GM21717 (cell line): Measurements from ENCODE around the gene NEB.
"Not testable (repeated sequence)": the region's sequence is repeated elsewhere in the genome, so short reads cannot be mapped to it uniquely, and the experiment has no call there.

ENCODE experiments used
- ATAC-seq: cut with Tn5 transposase; IDR thresholded peaks from one replicate; pipeline ENCODE4 v1.9.1; 2021; ENCODE audit warnings: mild to moderate bottlenecking, moderate library complexity; ENCODE audit not compliant: unreplicated experiment

Gene NEB

DNA sequence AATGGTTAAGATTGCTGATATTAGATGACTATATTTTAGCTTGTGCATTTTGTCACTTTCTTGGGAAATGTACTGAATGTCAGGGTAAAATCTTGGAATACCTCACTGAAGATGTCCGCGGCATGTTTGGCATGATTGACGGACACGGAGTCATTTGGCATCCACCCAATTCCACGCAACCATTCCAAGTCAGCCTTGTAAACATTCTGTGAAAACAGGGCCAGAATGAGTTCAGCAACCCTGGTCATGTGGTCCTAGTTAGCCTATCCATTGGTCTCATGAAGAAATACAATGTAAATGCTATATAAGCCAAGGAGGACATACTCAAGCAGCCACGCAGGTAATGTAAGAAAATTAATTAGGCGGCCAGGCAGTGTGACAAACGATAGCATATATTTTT is 165.1 kb downstream of the NEB start:
- no peak for ATAC-seq

DNA sequence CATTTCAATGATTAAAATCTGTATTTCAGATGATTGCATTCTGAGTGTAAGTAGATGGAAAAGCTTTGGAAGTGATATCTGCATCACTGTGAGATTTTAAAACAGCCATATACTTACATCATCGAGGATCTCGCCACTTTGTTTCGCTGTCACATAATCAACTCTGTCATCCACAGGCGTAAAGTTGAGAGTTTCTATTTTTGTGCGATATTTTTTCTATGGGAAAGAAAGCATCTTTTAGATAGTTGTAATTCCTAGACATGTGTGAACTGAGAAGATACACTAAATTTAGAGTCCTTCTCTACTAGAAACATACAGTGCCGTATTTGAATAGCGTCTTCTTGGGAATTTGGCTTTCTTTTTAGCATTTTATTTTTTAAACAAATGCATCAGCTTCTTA is 165.8 kb downstream of the NEB start:
- ATAC-seq, result no peak

DNA sequence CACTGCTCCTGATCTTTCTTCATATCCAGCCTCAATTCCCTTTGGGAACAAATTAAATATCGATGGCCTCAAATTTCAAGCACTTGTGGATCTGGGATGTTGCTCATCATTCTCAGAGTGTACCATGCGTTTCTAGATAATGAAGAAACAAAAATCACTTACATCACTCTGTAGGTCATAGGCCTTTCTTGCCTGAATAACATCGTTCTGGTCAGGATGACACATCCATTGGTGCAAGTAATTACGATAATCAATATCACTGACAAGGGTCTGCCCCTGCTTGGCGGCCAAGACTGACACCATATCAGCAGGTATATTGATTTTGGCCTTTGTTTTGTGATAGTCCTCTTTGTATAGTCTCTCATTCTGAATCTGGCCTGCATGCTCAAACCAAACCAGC is 167.3 kb downstream of the NEB start:
- ATAC-seq, result no peak

DNA sequence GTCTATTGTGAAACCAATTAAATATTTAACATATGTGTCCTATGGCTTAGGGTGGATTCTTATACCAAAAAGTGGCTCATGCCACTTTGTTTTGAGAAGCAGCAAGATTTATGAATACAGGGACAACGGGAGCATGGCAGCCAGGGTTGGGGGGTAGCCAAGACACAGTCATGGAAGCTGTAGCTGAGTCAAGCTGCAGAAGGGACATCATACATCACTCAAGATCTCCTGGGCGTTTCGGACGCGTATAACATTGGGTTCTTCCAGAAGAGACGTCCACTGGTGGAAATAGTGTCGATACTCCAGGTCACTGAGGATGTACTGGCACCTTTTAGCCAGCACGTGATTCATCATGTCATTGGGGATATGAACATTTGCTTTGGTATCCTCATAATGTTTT is 171.9 kb downstream of the NEB start:
- no peak for ATAC-seq

DNA sequence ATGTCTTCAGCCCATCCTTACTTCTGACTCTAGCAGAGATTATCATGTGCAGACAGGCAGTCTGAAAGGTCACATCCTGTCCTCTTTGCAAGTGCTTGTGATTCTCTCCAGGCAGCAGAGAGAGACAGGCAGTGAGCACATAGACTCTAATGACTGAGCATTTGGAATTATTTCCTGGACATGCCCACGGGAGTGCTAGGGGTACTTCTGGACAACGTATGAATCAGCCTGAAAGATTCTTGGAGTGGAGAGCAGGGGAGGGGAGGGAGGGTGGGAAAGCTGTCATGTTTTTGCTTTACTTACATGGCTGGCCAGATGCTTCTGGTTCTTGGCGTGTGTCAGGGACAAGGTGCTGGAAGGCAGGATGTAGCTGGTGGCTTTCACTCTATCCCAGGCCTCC is 174.0 kb downstream of the NEB start:
- no peak for ATAC-seq

DNA sequence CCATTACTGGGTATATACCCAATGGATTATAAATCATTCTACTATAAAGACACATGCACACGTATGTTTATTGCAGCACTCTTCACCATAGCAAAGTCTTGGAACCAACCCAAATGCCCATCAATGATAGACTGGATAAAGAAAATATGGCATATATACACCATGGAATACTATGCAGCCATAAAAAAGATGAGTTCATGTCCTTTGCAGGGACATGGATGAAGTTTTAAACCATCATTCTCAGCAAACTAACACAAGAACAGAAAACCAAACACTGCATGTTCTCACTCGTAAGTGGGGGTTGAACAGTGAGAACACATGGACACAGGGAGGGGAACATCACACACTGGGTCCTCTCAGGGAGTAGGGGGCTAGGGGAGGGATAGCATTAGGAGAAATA is 174.8 kb downstream of the NEB start:
- not testable (repeated sequence) for ATAC-seq

DNA sequence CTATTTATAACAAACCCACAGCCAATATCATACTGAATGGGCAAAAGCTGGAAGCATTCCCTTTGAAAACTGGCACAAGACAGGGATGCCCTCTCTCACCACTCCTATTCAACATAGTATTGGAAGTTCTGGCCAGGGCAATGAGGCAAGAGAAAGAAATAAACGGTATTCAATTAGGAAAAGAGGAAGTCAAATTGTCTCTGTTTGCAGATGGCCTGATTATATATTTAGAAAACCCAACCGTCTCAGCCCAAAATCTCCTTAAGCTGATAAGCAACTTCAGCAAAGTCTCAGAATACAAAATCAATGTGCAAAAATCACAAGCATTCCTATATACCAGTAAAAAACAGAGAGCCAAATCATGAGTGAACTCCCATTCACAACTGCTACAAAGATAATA is 176.4 kb downstream of the NEB start:
- not testable (repeated sequence) for ATAC-seq

DNA sequence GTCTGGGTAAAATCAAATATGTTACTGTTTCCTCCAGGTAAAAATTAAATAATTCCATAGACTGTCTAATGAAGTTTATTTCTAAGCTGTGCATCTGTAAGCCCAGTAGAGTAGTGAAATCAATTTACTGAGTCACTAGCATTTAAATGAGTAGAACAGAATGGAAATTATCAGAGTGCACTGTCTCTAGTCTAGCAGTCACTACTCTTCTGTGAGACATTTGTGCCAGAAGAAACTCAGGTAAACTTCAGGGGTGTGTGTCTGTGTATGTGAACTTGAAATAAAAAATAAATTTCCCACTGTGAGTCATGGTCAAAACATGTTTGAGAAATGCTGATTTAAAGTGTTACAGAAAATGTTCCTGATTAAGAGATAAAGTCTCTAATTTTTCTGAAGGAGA is 178.2 kb downstream of the NEB start:
- no peak for ATAC-seq

DNA sequence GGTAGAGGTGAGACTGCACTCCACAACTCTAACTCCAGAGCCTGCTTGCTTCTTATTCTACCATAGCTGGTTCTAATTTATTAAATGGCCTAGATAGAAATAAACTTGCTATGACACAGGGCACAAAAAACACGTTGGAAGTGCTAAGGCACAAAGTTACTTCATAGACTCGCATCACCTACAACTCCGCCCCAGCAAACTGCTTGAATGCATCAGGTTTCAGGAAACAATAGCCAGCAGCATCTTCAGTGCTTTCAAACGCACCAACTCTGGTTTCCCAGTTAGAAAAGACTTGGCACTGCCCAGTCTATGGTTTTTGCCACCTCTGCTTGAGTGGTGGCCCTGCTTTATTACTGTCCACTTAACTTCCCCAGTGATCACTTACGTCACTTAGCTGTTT is 182.0 kb downstream of the NEB start:
- no peak for ATAC-seq

DNA sequence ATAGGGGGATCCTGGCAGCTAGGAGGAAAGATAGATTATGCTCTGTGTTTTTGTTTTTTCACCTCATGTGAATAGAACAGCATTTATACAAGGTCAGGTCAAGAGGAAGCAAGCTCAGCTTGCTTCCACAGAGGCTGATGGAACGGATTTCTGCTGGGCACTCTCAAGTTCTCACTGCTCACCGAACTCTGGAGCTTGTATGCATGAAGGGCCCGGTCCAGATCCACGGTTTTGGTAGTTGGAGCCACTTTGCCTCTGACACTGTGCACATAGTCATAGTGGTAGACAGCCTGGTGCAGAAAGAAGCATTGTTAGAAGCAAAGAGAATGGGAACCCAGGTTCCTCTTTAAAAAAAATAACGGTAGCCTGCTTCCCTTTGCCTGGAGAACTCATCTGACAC is 182.7 kb downstream of the NEB start:
- no peak for ATAC-seq

DNA sequence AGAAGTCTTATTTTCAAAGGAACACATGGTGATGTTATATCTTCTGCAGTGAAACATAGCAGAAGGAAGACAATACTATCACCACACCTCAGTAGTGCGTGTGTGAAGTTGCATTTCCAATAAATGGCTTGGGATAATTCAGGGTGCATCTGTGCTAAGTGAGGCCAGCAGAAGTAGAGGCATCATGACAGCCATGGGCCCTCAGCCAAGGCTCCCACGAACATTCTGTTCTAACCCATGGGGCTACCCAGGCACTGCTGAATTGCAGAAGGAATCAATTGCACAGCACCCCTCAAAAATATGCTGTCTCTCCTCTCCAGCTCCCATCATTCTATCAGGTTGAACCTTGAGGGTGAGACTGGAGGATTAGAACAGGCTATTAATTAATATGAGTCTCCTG is 185.1 kb downstream of the NEB start:
- ATAC-seq, result no peak

DNA sequence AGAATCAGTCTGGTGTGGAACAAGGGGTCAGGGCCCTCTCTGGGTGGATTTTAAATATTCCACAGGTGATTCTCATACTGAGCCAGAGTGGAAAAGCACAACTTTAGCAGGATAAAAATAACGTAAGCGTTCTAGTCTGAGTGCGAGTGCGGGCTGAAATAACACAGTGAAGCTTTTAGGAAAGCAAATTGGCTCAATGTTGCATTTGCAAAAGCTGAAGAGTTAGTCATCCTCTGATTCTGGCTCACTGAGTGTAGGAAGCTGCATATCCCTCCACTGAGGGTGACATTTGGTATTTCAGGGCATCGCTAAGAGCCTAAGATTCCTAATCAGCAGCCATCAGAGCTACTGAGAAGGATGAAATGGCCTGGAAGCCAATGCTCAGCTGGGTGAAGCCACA is 189.8 kb downstream of the NEB start:
- ATAC-seq, result no peak

DNA sequence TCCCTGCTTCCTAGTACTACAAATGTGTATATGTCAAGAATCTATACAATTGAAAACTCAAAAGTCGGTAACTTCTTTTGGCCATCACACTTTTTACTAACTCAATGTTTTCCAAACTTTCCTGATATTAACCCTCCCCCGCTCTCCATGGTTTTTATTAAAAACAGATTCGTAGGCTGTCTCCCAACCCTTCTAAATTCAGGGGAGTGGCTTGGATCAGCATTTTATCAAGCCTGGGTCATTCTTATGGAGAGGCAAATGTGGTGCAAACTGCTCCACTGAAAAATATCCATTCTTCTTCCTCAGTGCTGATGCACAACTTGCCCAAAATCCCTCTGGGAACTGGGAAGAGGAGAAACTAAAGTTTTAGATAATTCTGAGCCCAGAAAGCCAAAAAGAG is 190.4 kb downstream of the NEB start:
- ATAC-seq, result no peak

DNA sequence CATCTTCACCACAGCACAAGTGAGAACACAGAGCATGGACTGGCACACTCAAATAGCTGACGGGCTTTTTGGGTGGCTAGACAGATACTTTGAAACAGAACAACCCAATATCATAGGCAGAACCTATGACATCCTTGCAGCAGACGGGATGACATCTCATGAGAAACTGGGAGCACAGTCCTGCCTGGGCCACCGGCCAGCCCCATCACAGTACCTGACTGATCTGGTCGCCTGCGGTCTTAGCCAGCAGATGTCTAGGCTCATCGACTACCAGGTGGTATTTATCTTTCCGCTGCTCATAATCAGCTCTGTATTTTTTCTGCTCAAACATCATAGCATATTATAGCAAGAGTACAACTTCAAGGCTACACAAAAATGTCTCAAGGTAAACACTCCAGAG is 200.3 kb downstream of the NEB start:
- no peak for ATAC-seq

DNA sequence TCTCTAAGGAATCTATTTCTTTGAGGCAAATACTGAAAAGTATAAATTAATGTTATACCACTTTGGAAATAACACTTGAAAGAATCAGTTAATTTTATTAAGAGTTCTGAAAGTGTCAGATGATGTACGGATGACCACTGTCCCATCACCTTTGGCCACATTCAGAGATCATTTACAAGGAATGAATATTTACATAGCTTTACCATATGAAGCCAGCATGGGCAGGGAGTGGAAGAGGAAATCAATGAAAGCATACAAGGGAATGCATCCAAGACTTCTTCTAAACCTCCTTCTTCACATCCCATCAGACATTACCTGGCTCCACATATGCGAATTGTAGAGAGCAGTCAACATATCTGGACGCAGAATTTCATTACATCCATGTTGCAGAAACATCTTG is 201.1 kb downstream of the NEB start:
- no peak for ATAC-seq

DNA sequence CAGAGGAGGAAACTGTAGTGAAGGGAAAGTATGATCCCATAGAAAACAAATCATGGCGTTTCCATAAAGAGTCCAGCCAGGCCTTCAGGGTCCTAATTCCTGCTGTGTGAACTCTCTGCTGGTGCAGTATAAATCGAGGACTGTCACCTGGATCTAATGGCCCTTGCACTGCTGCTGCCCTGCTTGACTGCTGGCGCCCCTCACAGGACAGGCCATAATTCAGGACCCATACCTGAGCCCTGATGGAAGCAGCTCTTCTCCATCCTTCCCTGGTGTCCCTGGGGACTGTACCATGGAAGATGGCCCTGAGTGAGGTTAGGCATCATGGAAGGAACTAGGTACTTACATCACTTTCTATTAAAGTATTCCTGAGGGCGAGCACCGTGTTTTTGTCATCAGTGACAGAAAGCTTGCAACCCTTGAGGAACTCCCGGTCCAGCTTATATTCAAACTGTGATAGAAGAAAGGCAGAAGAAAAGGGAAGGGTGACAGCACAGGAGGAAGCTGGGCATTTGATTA is 207.6 kb downstream of the NEB start:
- ATAC-seq, result no peak

DNA sequence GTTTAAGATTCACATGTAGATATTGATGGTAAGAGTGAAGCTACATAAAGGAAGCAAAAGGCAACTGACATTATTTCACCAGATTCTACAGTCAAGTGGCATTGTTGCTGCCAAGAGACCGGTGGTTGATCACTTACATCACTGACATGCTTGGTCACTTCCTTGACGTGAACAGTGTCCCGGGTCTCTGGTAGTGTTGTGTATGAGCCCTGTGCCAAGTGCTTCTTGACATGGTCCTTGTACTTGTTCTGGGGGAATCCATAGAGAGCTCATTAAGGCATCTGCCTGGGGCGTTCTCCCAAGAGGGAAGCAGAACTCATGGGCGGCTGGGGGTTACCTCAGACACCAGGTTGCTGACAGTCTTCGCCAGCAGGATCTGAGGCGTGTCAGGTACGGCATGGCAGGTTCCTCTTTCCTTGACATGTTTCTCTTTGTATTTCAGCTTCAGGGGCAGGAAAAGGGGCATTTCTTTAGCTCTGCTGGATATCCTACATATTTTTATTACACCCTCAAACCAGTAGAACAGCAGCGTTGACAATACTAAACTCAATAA is 208.4 kb downstream of the NEB start:
- ATAC-seq, result no peak

DNA sequence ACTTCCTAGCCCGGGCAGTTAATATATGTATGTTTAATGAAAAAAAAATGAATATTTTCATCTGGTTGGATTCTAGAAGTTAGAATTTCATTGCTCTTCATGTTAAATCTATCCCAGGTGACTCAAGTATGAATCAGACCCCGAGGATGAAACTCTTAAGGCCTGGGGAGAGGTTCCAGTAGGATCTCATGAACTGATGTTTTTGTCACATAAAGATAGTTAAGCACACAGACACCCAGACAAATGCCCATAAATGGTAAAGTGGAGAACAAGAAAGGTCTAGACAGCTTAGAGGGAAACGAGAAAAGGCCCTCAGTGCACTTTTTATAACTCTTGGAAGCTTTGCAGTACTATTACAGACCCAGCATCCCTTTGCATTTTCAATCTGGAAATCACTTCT is 210.4 kb downstream of the NEB start:
- ATAC-seq, result no peak

DNA sequence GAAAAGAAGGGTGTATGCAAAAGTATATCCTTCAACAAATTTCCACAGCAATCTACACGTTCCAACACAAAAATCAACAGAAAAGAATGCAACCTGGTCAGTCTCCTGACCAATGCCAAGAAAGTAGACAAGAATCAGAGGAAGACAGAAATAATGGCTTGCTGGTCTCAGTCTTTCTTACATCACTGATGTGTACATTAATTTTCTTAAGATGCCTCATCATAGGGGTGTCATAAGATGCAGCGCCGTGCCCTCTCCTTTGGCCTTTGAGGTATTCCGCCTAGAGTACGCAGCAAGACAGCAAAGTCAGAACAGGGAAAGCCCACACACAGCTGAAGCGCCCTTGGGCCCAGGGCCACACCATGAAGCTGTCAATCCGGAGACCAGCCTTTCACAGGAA is 211.7 kb downstream of the NEB start:
- ATAC-seq, result no peak

DNA sequence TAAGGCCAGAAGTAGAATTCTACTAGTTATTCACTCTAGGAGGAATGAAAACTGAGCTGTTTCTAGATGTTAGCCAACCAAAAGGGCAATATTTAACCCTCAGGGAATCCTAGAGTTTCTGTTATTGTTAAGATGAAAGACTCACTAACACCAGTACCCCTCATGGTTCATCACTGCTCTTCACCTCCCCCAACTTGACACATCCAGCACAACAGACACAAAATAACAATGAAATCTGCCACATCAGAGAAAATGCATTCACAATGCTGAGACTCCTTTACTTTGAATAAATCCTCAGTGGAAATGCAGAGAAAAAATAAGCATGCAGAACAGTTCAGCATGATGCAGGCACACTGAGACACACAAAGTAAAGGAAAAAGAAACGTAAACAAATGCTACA is 213.3 kb downstream of the NEB start:
- no peak for ATAC-seq

DNA sequence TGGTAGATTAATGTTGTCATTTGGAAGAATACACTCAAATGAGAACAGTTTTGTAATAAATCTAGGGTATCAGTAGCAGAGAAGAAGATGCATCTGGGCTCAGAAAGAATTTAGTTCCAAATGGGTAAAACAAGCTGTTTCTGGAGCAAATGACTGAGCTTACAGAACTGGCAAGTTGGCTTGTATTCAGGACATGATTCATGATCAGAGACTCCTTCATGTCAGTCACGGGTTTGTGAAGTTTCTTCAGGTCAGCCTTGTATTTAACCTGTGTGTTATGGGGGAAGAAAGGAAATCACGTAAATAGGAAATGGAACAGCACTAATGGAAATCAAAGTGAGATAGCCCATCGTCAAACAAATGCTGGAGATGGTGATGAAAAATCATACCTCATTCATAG is 215.5 kb downstream of the NEB start:
- ATAC-seq, result no peak

DNA sequence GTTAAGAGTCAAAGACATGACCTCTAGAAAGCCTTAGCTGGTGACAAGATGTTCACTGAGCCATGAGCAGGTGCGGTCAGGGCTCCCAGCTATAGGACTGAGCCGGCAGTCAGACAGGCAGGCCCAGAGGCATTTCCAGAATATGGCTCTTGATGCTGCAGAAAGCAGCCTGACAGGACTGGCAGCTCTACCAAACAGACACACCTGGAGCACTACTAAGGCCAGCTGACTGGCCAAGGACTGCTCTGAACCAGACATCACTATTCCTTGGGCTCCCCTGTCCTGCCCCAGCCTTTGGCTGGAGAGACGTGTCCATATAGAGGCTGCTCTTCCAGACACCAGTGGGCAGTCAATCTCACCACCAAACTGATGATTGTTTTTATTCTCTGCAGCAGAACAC is 225.8 kb downstream of the NEB start:
- ATAC-seq, result no peak

DNA sequence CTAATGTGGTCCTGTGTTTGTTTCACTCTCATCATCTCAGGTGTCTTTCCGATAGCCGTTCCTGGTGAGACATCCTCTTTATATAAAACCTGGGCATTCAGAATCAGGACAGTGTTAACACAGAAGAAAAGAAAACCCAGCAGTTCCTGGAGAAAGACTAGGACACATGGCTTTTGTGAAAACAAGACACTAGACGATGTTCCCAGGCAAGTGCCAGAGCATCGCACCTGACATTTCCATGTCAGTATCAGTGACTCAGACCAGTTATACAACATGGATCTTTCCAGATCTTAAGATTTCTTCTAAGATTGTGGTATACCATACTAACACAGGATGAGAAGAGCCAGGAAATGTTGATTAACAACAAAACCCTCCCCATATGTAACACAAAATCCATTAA is 228.1 kb downstream of the NEB start:
- ATAC-seq, result no peak

DNA sequence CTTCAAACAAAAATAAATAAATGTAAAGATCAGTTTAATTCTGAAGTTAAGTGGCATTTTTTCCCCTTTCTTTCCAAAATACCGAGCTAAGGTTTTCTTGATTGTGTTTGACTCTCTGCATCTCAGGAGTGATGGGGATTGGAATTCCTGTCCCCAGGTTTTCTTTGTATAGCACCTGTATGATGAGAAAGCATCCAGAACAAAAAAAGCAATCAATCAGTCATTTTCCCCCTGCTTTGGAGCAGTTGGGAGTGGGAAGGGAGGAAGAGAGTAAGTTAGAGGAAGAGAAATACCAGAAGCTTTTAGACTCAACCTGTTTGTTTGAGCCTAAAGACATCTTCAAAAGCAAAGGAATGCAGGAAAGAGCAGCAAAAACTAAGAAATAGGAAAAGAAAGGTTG is 236.1 kb downstream of the NEB start:
- no peak for ATAC-seq
